HL-60/S4 treated with retinoic acid at 250 ng/mL for 4 days and 3 days (cell line): Measurements from ENCODE around the gene ETS2.

ENCODE experiments used
- in situ Hi-C: fragments of 300-500 bp; cut with MboI; formaldehyde crosslinking; loops from 2 replicates; pipeline ENCODE4 v1.7.0; 2022; ENCODE audit warnings: low sequenced_read_pairs

The ETS2 gene

DNA sequence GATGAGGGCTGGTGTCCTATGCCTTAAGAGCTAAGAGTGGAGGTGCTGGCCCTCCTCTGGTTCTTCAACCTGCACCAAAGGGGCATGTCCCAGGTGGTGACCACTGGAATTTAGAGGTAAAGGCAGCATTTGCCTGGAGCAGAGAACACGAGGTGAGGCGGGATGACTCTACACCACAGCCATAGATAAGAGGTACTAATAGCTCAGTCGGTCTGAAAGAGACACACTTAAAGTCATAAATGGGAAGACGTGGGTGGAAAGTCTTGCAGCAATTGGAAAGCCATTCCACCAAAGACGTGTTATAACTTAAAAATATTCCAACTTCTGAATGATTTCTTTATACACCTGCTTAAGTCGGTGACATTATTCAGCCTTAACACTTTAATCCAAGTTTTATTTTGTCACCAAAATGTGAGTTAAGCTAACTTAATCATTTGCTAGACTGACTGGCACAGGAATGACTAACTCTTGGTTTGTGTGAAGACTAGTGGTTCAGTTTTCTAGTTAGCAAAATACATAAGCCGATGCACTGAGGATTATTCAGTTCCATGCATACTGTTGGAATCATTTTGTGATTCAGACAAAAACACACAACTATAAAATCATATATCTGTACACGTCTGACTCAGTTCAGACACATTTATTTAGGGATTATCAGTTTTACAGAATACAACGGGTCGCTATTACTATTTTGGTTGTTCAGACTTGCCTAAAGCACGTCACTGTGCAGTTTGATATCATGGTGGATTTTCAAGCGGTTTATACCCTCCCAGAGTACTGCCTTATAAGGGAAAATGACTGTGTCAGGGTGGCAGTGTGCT lies 4.6 kb upstream of the ETS2 start:
- in situ Hi-C loops: no loop called here

DNA sequence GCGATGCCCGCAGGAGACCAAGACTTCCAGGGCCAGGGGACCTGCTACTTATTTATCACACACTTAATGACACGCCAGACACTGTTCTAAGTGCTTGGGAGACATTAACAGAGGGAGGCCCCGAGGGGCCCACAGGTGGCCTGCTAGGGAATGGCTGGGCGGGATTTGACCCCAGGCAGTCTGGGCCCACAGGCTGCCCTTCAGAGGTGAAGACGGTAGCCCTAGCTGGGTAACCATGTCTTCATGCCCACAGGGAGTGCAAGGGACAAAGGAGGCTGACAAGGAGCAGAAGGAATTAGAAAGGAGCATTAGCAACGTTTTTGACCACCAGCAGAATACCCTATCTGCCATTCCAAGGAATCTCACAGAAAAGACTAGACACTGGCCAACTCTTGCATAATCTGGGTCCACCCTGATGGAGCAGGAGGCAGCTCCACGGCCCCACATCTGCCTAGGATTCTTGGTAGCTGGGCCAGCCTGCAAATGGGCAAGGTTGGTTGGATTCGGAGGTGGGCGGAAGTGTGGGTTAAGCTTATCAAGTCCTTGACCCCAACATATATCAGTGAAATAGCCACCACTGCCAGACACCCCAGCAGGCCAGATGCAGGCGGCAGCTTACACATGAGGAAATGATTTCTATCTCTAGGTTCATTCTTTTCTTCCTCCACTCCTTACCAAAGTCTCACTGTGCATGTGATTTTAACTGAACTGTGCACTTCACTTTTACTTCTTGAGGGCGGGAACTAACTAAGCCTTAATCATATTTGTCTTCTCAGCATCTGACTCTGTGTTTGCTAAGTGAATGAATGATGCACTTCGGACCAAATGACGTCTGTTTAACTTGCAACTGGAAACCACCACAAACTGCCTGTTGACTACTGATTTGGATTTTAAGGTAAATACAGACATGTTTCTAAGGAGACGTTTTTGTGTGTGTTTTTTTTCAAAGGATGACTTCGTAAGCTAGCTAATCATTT lies 3.4 kb upstream of the ETS2 start:
- in situ Hi-C loops: no loop called here

DNA sequence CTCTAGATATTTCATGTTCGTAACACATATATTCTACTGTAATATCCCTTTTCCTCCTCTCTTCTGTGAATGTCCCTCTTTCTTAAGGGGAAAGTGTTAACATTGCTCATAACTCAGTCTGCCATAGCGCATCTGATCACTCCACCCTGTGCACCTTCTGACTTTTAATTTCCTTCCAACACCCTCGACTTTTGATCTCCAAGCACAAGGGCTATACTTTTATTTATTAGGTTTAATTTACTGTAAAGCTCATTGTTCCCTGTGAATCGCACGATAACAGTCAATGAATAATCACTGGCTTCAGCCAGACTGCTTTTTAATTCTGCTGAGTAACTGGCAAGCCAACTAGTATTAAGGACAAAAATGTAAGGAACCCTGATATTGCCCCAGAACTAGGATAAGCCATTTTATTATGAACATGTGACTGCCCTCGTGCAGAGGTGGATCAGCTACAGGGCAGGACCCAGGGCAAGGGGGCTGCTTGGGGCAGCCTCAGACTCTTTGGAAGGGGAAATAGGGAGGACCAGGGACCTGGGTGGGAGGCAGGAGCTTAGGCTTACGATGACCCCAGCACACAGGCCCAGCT lies 2.6 kb upstream of the ETS2 start:
- in situ Hi-C loops: no loop called here

GRCh38 chr21:38804030-38804788 lies 1.5 kb upstream of the ETS2 start:
- in situ Hi-C loops: no loop called here

DNA sequence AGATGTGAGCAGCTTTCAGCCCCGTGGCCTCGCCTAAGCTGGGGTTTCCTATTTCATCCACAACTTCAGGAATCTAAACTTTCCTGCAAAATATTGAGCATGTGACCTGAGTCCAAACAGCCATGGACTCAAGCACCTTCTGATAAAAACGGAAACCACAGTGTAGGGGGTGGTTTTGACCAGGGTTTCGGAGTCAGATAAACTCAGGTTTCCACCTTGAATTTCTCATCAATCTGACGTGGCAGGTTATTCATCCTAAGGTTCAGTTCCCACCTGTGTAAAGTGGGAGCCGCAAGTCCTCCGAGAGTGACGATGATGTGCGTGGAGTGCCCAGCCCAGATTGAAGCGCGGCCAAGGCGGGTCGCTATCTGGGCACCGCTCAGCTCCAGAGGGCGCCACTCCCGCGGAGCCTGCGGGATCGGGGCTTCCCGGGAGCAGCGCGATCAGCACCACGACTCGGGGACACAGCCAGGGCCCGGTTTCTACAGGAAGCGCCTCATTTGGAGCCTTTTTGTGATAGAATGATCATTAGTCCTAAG lies 871 bp upstream of the ETS2 start:
- in situ Hi-C loops: no loop called here

GRCh38 chr21:38806153-38806941 lies 618 bp downstream of the ETS2 start:
- in situ Hi-C loops: no loop called here

DNA sequence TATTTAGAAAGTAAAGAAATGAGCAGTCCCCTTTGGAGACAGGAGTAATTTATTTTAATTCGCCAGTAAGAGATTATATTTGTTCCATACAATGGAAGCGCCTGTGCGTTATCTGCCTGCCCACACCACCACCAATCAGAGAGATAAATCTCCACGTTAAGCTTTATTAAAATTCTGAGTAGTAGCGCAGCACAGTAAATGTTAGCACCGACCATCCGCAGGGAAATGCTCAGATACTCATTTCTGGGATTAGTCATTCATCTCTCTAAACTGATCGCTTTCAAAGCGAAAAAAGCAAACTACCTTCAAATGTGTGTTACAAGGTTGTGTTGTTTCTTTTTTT lies 1.2 kb downstream of the ETS2 start:
- in situ Hi-C loops: no loop called here

GRCh38 chr21:38807441-38807871 lies 1.7 kb downstream of the ETS2 start:
- in situ Hi-C loops: no loop called here

DNA sequence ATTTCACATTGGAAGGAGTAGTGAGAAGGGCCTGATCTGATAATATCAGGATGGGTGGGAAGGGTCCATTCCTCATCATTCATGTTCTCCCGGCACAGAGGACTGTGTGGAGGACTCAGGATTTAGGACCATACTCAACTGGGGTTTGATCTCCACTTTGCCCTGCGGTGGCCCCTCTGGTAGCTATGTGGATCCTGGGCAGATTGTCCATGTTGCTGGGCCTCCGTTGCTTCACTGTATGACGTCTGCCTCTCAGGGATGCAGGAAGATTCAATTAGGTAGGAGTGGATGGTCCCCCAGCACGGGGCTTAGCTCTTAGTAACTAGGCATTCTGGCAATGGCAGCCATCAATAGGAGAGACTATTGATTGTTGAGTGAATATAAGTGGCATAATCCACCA lies 2.3 kb downstream of the ETS2 start:
- in situ Hi-C loops: no loop called here

GRCh38 chr21:38809198-38809878 lies 3.6 kb downstream of the ETS2 start:
- in situ Hi-C loops: no loop called here

GRCh38 chr21:38810034-38810825 lies 4.5 kb downstream of the ETS2 start:
- in situ Hi-C loops: no loop called here

DNA sequence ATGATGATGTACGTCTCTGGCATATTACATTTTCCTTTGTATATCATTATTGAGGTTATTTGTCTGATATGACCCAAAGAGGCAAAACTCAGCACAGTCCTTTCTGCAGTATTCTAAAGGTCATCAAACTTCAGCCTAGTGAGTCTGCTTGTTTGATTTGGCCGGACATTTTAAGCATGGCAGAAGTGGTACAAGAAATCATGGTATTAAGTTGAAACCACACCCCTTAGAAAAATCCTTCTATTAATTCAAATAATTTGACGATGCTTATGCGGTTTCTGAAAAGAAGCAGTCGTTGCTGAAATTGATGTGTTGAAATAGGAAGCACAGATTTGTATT lies 5.1 kb downstream of the ETS2 start:
- in situ Hi-C loops: no loop called here

GRCh38 chr21:38811257-38811656 lies 5.5 kb downstream of the ETS2 start:
- in situ Hi-C loops: no loop called here

GRCh38 chr21:38813143-38813542 lies 7.4 kb downstream of the ETS2 start:
- in situ Hi-C loops: no loop called here

- in situ Hi-C loops: no loop called here
Measured at GRCh38 chr21:38813547-38813946, 7.8 kb downstream of the ETS2 start.

DNA sequence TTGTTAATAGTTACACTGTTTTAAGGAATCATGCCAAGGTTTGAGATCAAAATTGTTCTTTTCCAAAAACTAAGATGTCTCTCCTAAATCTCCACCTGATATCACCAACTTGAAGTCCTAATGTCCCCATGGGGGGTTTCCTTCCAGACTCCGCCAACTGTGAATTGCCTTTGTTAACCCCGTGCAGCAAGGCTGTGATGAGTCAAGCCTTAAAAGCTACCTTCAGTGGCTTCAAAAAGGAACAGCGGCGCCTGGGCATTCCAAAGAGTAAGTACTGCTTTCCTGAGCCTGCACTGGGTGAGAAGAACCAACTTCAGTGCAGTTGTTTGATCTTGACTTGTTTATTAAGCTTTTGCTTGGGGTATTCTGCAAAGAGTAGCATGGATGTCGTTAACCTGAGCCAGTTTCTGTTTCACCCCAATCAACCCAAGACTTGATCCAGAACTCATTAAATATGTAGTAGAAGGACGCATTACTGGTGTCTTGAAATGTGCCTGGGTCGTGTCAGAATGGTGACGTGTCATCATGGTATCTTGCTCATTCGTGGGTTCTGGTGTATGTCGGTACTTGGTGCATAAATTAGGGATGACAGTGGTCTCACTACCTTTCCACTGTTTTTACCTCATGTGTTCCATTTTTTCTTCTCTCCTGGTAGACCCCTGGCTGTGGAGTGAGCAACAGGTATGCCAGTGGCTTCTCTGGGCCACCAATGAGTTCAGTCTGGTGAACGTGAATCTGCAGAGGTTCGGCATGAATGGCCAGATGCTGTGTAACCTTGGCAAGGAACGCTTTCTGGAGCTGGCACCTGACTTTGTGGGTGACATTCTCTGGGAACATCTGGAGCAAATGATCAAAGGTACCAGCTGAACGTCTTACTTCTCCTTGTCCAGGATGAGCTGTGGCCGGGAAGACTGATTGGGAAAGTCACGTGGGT lies 8.7 kb downstream of the ETS2 start:
- in situ Hi-C loops: no loop called here

DNA sequence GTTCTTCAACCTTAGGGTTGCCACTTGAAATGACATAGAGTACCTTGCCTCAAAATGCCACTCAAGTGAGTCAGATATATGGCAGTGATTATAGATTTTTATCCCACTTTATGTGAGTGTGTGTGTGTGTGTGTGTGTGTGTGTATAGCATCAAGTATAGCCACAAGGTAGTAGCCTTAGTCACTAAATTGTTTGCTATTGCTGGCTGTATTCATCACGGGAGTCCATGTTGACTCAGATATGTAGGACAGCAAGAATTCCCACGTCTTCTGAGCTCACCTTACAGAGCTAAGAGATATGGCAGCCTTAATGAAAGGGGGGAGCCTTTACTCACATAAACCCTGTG lies 9.3 kb downstream of the ETS2 start:
- in situ Hi-C loops: no loop called here
